Measurements from ENCODE around the gene EXOC7.
"Not testable (repeated sequence)": the region's sequence is repeated elsewhere in the genome, so short reads cannot be mapped to it uniquely, and the experiment has no call there.

The EXOC7 gene

DNA sequence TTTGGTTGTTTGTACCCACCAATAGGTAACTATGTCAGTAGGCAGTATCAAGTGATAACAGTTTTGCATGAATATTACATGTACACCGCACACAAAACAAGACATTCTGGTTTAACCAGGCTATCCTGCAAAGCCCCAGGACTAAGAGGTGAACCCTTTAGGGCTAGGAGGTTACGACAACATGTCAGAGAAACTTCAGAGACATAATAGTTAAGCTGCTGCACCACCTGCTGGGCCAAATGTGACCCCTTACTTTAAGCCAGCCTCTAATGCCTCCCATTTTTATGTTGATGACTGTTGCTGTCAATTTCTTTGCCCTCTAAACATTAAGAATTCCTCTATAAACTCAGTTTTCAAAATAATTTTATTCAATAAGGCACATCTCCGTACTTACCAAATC is 46.7 kb downstream of the EXOC7 start:
- Mint-ChIP-seq H3K27me3 (no peaks in the 10 kb centered on the region), H3K36me3 (peaks cover 9% of the 10 kb centered on the region), H3K4me3 (no peak overlapping the region), H3K9me3 (ENCODE audit: low read depth) (no peaks in the 10 kb centered on the region), H3K4me1 (ENCODE audit: low read depth) (peaks cover 11% of the 10 kb centered on the region), H3K27ac (no peak overlapping the region)

DNA sequence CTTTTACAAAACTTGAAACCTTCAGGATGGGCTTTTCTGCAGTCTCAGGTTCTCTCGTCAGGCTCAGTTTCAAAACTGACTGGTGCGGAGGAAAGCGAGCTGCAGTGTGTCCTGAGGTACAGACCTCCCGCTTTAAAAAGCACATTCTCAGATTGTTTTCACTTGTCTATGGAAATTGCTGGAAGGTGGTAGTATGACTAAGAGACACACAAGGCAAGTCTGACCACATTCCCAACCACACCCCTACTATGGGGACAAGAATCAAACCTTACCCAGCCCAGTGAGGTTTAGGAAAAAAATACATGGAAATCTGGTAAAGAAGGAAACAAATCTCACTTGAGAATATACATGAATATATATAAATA is 49.5 kb downstream of the EXOC7 start:
- H3K27ac Mint-ChIP-seq, result peak overlapping the region; percentile 61
- no peaks in the 10 kb centered on the region for H3K27me3 Mint-ChIP-seq
- peaks cover 9% of the 10 kb centered on the region for H3K36me3 Mint-ChIP-seq
- no peaks in the 10 kb centered on the region for H3K9me3 Mint-ChIP-seq (ENCODE audit: low read depth)
- no peak overlapping the region for H3K4me3 Mint-ChIP-seq
- peaks cover 23% of the 10 kb centered on the region for H3K4me1 Mint-ChIP-seq (ENCODE audit: low read depth)

DNA sequence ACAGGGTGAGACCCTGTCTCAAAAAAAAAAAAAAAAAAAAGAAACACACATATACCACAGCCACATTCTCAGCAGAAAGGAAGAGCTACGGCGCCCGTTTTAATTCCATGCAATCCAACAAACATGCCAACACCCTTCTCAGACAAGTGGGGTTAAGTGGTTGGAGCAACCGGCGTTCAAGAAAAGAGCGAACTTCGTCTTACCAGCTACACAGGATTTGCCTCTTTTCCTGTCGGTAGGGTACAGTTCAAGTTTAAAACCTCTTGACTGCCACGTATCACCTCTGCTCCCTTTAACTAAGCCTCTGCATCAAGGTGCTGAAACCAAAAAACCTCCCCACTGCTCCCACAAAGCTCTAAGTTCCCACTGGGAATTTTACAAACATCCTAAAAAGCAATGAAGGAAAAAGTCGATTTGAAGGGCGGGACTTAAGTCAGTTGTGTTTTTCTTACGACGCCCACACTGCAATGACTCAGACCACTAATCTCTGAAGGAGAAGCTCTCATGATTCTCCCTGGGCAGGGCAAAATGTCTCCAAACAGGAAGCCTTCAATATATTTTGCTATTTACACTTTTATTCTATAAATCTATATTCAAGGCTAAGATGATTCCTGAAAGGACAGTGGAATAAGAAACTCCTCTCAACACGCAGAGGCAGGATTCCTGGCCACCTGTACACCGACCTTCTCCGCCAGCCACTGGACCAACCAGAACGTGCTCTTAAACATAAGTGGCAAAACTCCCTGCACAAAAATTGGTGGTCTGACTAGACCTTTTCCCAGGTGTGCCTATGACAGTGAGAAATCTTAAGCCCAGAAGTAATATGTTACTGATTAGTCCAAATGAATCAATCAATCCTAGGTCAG is 50.1 kb downstream of the EXOC7 start:
- Mint-ChIP-seq H3K9me3 (ENCODE audit: low read depth) (no peaks in the 10 kb centered on the region), H3K27ac (peak overlapping the region; percentile 61), H3K4me3 (no peak overlapping the region), H3K36me3 (peaks cover 8% of the 10 kb centered on the region), H3K27me3 (no peaks in the 10 kb centered on the region), H3K4me1 (ENCODE audit: low read depth) (peaks cover 29% of the 10 kb centered on the region)

DNA sequence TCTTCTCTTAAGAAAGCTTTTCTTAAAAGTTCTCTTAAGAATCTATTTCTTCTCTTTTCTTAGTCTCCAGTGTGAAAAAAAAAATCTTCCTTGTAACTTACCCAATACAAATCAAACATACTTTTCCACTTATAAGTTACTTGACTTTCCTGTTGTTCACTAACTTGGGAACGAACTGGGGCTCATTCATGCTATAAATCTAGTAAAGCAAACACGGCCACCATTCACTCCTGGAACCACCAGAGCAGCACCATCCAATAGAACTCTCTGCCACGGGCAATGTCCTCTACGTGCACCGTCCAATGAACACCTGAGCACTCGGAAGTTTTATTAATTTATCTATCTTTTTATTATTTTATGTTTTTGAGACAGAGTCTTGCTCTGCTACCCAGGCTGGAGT is 52.0 kb downstream of the EXOC7 start:
- no peaks in the 10 kb centered on the region for H3K27me3 Mint-ChIP-seq
- H3K36me3 Mint-ChIP-seq, result peaks cover 12% of the 10 kb centered on the region
- H3K9me3 Mint-ChIP-seq (ENCODE audit: low read depth), result no peaks in the 10 kb centered on the region
- peak overlapping the region; percentile 9 for H3K27ac Mint-ChIP-seq
- no peak overlapping the region for H3K4me3 Mint-ChIP-seq
- peaks cover 27% of the 10 kb centered on the region for H3K4me1 Mint-ChIP-seq (ENCODE audit: low read depth)

DNA sequence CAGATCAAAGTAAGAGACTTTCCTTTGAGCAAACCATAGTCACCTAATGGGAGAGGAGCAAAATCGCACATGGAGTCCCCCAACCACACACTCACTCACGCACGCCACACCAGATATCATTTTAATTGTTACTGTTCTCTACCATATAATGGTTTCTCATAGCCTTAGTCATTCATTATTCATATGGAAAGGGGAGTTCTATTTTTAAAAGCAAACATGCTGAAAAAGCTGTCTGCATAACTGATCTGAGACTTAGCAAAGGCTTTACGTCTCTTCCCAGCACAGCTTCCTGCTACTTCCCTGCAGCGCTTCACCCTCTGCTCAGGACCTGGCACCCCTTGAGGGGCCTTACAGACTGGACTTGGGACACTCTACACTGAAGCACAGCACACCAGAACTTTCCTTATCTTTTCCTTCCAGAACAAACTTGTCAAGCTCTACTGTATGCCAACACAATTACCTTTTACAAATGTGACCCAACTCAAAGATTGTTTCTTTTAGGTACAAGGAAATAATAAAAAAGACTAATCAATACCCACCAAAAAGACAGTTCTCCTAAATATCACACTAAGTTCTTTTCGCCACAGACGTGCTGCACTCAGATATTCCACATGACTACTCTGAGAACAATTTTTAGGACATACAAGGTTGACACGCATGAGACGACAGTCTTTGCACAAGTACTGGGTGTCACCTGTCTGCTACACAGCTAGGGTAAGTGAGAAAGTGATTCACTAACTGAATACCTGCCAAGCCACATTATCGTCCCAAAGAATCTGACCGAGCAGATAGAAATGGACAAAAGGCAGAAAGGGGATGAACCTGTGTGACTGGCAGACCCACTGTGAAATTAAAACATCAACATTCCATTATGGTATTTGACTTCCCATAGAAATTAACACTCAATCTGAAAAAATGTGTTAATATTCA is 52.8 kb downstream of the EXOC7 start:
- Mint-ChIP-seq H3K36me3 (peaks cover 10% of the 10 kb centered on the region), H3K9me3 (ENCODE audit: low read depth) (no peaks in the 10 kb centered on the region), H3K27ac (peak overlapping the region; percentile 9)

DNA sequence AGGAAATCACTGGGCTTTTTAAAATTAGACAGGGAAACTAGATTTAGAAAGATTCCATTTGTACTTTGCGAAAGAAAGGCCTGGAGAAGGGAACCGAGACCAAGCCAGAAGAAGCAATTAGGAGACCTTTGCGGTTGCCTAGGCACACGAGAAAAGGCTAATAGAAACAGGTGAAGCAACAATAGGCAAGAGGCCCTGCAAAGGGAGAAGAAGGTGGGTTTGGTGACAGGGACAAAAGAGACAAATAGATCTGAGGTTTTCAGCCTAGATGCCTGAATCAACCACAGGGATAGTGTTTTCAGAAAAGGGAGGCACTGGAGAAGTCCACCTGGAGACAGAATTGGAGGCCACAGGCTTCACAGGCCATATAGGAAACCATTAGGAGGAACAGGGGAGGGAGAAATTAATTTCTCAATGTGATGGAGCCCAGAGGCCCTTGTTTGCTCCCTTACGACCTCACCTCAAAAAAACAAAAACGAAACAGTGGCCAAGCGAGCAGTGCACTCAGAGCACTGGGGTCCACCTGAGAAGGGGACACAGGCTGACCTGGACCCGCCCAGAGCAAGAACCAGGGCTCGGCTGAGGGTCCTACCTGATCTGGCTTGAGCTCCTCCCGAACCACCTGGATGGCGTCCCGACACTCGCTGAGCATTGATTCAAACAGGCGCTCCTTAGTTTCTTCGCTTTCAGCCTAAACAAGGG is 53.6 kb downstream of the EXOC7 start:
- H3K27ac Mint-ChIP-seq, result peak overlapping the region; percentile 54
- peaks cover 27% of the 10 kb centered on the region for H3K4me1 Mint-ChIP-seq (ENCODE audit: low read depth)
- H3K4me3 Mint-ChIP-seq, result no peak overlapping the region
- peaks cover 12% of the 10 kb centered on the region for H3K36me3 Mint-ChIP-seq
- no peaks in the 10 kb centered on the region for H3K27me3 Mint-ChIP-seq
- no peaks in the 10 kb centered on the region for H3K9me3 Mint-ChIP-seq (ENCODE audit: low read depth)

More for the DNA sequence above, 52.8 kb downstream of the EXOC7 start:
- Mint-ChIP-seq H3K4me1 (ENCODE audit: low read depth) (peaks cover 27% of the 10 kb centered on the region), H3K4me3 (no peak overlapping the region), H3K27me3 (no peaks in the 10 kb centered on the region)

DNA sequence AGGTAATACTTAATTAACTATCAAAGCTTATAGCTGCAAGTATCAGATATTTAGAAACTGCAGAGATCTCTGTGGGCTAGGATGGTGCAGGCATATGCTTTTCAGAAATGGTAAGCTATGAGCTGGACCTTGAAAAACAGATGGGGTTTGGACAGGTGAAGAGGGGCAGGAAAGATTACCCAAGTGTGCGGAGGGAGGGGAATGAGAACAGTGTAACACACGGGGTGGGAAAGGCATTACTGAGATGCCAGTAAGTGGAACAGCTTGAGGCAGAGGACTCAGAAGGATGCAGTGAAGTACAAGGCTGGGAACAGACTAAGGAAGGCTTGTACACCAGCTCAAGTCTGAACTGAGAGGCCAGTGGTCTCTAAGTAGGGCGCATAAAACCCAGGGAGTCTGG is 54.3 kb downstream of the EXOC7 start:
- Mint-ChIP-seq H3K4me1 (ENCODE audit: low read depth) (peaks cover 27% of the 10 kb centered on the region), H3K9me3 (ENCODE audit: low read depth) (no peaks in the 10 kb centered on the region), H3K27ac (peak overlapping the region; percentile 67), H3K4me3 (no peak overlapping the region), H3K27me3 (no peaks in the 10 kb centered on the region), H3K36me3 (peaks cover 12% of the 10 kb centered on the region)

DNA sequence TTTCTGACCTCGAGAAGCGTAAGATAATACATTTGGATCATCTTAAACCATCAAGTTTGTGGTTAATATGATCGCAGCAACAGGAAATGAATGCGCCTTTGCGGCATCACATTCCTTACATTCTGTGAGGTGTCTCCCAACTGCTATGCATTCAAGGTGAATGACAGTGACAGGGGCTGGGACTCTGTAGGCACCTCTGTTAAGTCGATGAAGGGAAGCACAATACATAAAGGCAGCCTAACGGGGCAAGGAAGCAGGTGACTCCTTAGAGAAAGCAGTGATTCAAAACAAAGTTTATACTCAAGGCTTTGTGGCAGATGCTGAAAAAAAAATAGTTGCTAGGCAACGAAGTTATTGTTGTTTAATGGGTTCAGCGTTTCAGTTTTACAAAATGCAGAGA is 54.9 kb downstream of the EXOC7 start:
- Mint-ChIP-seq H3K4me1 (ENCODE audit: low read depth) (peaks cover 22% of the 10 kb centered on the region), H3K36me3 (peaks cover 12% of the 10 kb centered on the region), H3K27ac (no peak overlapping the region), H3K27me3 (no peaks in the 10 kb centered on the region), H3K4me3 (no peak overlapping the region), H3K9me3 (ENCODE audit: low read depth) (no peaks in the 10 kb centered on the region)

DNA sequence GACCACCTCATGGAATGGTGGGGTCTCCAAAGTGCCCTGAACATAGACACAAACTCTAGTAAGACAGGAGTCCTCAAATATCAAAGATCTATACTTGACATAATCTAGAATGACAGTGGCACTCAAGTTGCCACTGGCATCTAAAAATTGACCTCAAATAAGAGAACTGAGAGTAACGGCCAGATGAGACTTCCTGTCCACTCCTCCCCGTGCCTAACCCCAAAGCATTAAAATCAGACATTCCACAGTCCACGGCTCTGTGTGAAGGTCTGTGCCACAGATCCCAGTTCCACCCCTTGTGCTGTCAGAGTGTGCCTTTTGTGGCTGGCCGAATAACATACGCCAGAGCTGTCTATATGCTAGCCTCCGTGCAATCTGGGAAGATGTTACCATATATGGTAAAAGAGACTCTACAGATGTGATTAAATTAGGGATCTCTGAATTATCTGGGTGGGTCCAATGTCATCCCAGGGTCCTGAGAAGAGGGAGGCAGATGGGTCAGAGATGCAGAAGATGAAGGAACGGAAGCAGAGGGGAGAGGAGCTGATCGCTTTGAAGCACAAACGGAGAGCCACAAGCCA is 55.5 kb downstream of the EXOC7 start:
- Mint-ChIP-seq H3K27ac (peak overlapping the region; percentile 37), H3K9me3 (ENCODE audit: low read depth) (no peaks in the 10 kb centered on the region), H3K27me3 (no peaks in the 10 kb centered on the region), H3K4me1 (ENCODE audit: low read depth) (peaks cover 17% of the 10 kb centered on the region), H3K4me3 (no peak overlapping the region), H3K36me3 (peaks cover 12% of the 10 kb centered on the region)

DNA sequence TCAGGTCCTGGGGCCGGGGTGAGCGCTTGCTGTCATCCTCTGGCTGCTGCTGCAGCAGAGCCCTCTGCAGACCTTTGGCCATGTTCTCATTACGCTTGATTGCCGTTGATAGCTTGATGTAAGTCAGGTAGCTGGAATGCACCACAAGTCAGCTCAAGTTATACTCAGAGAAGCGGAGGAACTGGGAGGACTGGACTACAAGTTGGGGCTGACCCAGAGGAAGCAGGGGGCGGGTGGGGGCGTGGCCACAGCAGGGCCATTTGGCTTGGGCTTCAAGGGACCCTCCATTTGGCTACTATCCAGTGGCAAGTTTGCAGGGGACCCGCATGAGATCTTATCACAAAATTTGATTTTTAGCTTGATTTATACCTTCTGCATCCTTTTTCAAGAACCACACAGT is 57.5 kb downstream of the EXOC7 start:
- Mint-ChIP-seq H3K27ac (no peak overlapping the region), H3K27me3 (no peaks in the 10 kb centered on the region), H3K4me3 (no peak overlapping the region), H3K9me3 (ENCODE audit: low read depth) (no peaks in the 10 kb centered on the region), H3K36me3 (peaks cover 10% of the 10 kb centered on the region), H3K4me1 (ENCODE audit: low read depth) (peaks cover 14% of the 10 kb centered on the region)

DNA sequence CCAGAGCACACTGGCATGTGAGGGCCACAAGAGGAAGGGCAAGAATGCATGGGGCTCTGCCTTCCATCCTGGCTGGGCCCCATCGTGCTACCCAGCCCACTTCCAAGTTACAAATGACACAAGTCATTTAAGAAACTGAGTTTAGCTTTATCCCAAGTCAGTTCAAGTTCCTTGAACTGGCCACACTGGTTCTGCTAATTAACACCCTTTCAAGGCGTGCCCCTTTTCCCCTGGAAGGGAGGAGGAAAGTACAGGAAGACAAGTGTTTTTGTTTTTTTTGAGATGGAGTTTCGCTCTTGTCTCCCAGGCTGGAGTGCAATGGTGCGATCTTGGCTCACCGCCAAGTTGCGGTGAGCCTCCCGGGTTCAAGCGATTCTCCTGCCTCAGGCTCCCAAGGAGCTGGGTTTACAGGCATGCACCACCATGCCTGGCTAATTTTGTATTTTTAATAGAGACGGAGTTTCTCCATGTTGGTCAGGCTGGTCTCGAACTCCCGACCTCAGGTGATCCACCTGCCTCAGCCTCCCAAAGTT is 59.0 kb downstream of the EXOC7 start:
- not testable (repeated sequence) for H3K9me3 Mint-ChIP-seq (ENCODE audit: low read depth); H3K36me3 Mint-ChIP-seq; H3K4me3 Mint-ChIP-seq; H3K27me3 Mint-ChIP-seq; H3K4me1 Mint-ChIP-seq (ENCODE audit: low read depth)
- H3K27ac Mint-ChIP-seq, result peak overlapping the region; percentile 41

DNA sequence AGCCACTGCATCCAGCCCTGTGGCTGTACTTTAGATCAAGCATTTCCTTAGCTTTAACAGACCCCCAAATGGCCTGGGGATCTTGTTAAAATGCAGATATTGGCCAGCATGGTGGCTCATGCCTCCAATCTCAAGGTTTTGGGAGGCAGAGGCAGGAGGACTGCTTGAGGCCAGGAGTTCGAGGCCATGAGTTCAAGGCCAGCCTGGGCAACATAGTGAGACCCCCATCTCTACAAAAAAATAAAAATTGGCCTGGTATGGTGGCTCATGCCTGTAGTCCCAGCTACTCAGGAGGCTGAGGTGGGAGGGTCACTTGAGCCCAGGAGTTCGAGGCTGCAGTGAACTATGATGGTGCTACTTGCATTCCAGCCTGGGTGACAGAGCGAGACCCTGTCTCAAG is 60.7 kb downstream of the EXOC7 start:
- H3K4me1 Mint-ChIP-seq (ENCODE audit: low read depth); H3K36me3 Mint-ChIP-seq; H3K4me3 Mint-ChIP-seq; H3K27me3 Mint-ChIP-seq; H3K27ac Mint-ChIP-seq; H3K9me3 Mint-ChIP-seq (ENCODE audit: low read depth): not testable (repeated sequence)

DNA sequence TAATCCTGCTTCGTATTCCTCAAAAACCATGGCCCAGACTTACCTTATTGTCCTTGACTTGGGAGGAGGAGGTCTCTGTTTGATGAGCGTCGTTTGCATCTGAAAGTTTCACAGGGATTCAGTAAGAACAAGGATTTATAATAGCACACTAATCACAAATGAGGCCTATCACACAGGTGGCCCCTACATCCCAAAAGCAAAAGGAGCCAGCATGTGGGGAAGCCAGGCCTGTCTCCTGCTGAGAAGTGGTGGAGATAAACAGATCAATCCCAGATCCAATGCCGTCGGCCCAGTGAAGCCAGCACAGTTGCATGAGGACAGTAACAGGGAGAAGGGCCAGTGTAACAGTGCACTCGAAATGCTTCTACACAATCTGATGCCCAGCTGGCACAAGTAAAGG is 63.2 kb downstream of the EXOC7 start:
- H3K4me1 Mint-ChIP-seq (ENCODE audit: low read depth), result peaks cover 19% of the 10 kb centered on the region
- H3K36me3 Mint-ChIP-seq, result peaks cover under 1% of the 10 kb centered on the region
- peak overlapping the region; percentile 41 for H3K27ac Mint-ChIP-seq
- H3K9me3 Mint-ChIP-seq (ENCODE audit: low read depth), result no peaks in the 10 kb centered on the region
- H3K4me3 Mint-ChIP-seq, result no peak overlapping the region
- no peaks in the 10 kb centered on the region for H3K27me3 Mint-ChIP-seq

DNA sequence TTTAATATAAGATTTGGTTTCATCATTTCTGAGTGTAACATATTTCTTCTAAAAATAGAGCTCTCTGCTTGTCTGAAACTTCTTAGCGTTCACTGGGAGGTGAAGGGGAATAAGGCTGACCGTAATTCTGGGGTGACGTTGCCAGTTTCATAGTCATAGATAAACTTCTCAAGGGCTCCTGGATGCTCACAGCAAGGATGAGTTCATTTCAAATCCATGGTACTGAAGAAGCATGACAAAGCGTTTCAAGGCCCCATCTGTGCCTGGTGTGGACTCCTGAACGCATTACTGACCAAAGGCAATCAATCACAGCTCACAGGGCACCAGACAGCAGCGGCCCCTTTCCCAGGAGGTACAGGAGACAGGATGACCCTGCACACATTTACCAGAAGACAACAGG is 64.5 kb downstream of the EXOC7 start:
- Mint-ChIP-seq H3K27me3 (no peaks in the 10 kb centered on the region), H3K4me3 (no peak overlapping the region), H3K27ac (peak overlapping the region; percentile 64), H3K9me3 (ENCODE audit: low read depth) (no peaks in the 10 kb centered on the region), H3K36me3 (no peaks in the 10 kb centered on the region), H3K4me1 (ENCODE audit: low read depth) (peaks cover 24% of the 10 kb centered on the region)

Data from activated naive CD8-positive, alpha-beta T cell (primary cell).